ENCODE results near the gene CNOT9. TPM values are rescaled to one million over a fixed set of nuclear protein-coding genes. Genes with fewer than 3 reads are reported as not detected.

The CNOT9 gene
- total RNA-seq, 1 experiment from 2014 or later = 73.0 TPM

GRCh38 chr2:218558986-218559385, 9.7 kb upstream of the CNOT9 start:
- Histone ChIP-seq H3K27me3 (ENCODE audit: control insufficient read depth, insufficient read depth, low read length) (no peaks in the 10 kb centered on the region), H3K9me3 (ENCODE audit: control insufficient read depth, insufficient read depth, low read depth, low read length) (no peaks in the 10 kb centered on the region), H3K4me1 (ENCODE audit: control insufficient read depth, insufficient read depth, low read length) (no peaks in the 10 kb centered on the region), H3K4me3 (ENCODE audit: low read depth in 2 of 2, low read length in 2 of 2) (no peak overlapping the region), H3K36me3 (ENCODE audit: control insufficient read depth, insufficient read depth, low read length) (peaks cover 25% of the 10 kb centered on the region), H3K27ac (ENCODE audit: low read length) (no peak overlapping the region)
- ChIA-PET POLR2A (no interaction called here), CTCF (no interaction called here)
- DNase-seq (ENCODE audit: low read depth, low spot score) = no peak
- ATAC-seq = no peak
- intact Hi-C loops (cut with micrococcal nuclease; ENCODE audit: unreplicated experiment) = no loop called here
- in situ Hi-C loops (cut with HindIII; ENCODE audit: low pct_unique_long_range_greater_than_20kb, low sequenced_read_pairs) = no loop called here
- BruUV-seq (replicated peaks) = no TSS peak
- TF ChIP-seq REST (IDR thresholded peaks at IDR 0.05; ENCODE audit: insufficient read depth in 1 of 2, low read depth in 2 of 2, low read length in 1 of 2) = no peak
- TF ChIP-seq TCF7L2 (IDR thresholded peaks at IDR 0.05; ENCODE audit: low read depth, low read length) = no peak

DNA sequence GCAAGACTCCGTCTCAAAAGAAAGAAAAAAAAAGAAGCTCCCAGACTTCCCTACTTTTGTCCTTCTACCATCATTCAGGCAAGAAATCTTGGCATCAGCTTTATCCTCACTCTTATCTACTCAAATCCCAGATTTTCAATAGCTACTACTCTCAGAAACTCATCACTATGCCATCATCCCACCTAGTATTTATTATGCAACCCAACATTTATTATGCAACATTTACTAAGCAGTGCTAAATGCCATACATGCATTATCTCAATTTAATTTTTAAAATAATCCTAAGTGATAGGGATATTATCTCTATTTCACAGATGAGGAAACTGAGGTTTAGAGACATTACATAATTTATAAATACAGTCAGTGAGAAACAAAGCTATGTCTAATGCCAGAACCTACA, 4.6 kb upstream of the CNOT9 start:
- ChIA-PET CTCF (interaction anchor here (0.9 kb wide), 1 partner anchor 294 kb away, joined by 3 read pairs; no protein-coding TSS in a partner anchor), POLR2A (interaction anchor here (0.8 kb wide), 1 partner anchor 334 kb away, joined by 4 read pairs; no protein-coding TSS in a partner anchor)
- Histone ChIP-seq H3K27me3 (ENCODE audit: control insufficient read depth, insufficient read depth, low read length) (no peaks in the 10 kb centered on the region), H3K4me3 (ENCODE audit: low read depth in 2 of 2, low read length in 2 of 2) (no peak overlapping the region), H3K4me1 (ENCODE audit: control insufficient read depth, insufficient read depth, low read length) (peaks cover 10% of the 10 kb centered on the region), H3K9me3 (ENCODE audit: control insufficient read depth, insufficient read depth, low read depth, low read length) (no peaks in the 10 kb centered on the region), H3K27ac (ENCODE audit: low read length) (no peak overlapping the region), H3K36me3 (ENCODE audit: control insufficient read depth, insufficient read depth, low read length) (peaks cover 16% of the 10 kb centered on the region)
- intact Hi-C loops (cut with micrococcal nuclease; ENCODE audit: unreplicated experiment) = no loop called here
- no peak for ATAC-seq
- no peak for DNase-seq (ENCODE audit: low read depth, low spot score)
- BruUV-seq (replicated peaks) = no TSS peak
- TF ChIP-seq CTCF (IDR thresholded peaks at IDR 0.05) (no peak), SIN3A (IDR thresholded peaks at IDR 0.05; ENCODE audit: borderline replicate concordance, insufficient read depth, low read depth, low read length) (no peak)
- in situ Hi-C loops (cut with HindIII; ENCODE audit: low pct_unique_long_range_greater_than_20kb, low sequenced_read_pairs) = no loop called here

GRCh38 chr2:218566296-218566695, 2.3 kb upstream of the CNOT9 start:
- BruUV-seq (replicated peaks) = no TSS peak
- no peak for DNase-seq (ENCODE audit: low read depth, low spot score)
- Histone ChIP-seq H3K4me1 (ENCODE audit: control insufficient read depth, insufficient read depth, low read length) (peaks cover 18% of the 10 kb centered on the region), H3K36me3 (ENCODE audit: control insufficient read depth, insufficient read depth, low read length) (peaks cover 15% of the 10 kb centered on the region), H3K9me3 (ENCODE audit: control insufficient read depth, insufficient read depth, low read depth, low read length) (no peaks in the 10 kb centered on the region), H3K4me3 (ENCODE audit: low read depth in 2 of 2, low read length in 2 of 2) (no peak overlapping the region), H3K27me3 (ENCODE audit: control insufficient read depth, insufficient read depth, low read length) (no peaks in the 10 kb centered on the region), H3K27ac (ENCODE audit: low read length) (no peak overlapping the region)
- CTCF ChIA-PET = no interaction called here
- ATAC-seq = no peak
- TF ChIP-seq CTCF (IDR thresholded peaks at IDR 0.05) (no peak), SIN3A (IDR thresholded peaks at IDR 0.05; ENCODE audit: borderline replicate concordance, insufficient read depth, low read depth, low read length) (no peak)
- POLR2A ChIA-PET = no interaction called here
- intact Hi-C loops (cut with micrococcal nuclease; ENCODE audit: unreplicated experiment) (no loop called here), in situ Hi-C loops (cut with HindIII; ENCODE audit: low pct_unique_long_range_greater_than_20kb, low sequenced_read_pairs) (no loop called here)

All from Panc1 (cell line).